Ishikawa (cell line): Measurements from ENCODE around the gene TCF7L2.

Experiments used
- CEBPB ChIP-seq: IDR thresholded peaks from 2 replicates; pipeline ENCODE4 v1.6.1; 2012
- EP300 ChIP-seq: IDR thresholded peaks from 2 replicates; pipeline ENCODE4 v1.6.1; 2012; ENCODE audit warnings: borderline replicate concordance
- NFIC ChIP-seq: IDR thresholded peaks from 2 replicates; pipeline ENCODE4 v1.6.1; 2012
- TCF12 ChIP-seq: IDR thresholded peaks from 2 replicates; pipeline ENCODE4 v1.6.1; 2012; ENCODE audit warnings: low read depth

GRCh38 chr10:113187063-113187777, 237.2 kb downstream of the TCF7L2 start:
- no peak for TF ChIP-seq EP300
- no peak for TF ChIP-seq TCF12
- peak; percentile 65; the same call in 1 of the 2 replicates for TF ChIP-seq NFIC
- no peak for TF ChIP-seq CEBPB
